NCI-H748 treated with DMSO at 0.1 percent for 48 hours (cell line): Measurements from ENCODE around the gene ASB16.

Source experiments
- DNase-seq: peaks from one replicate; lab custom pipeline; 2025; lab: John Stamatoyannopoulos, UW

ASB16 gene

GRCh38 chr17:44209786-44210341 lies 39.4 kb downstream of the ASB16 start:
- DNase-seq = no peak

- peak; percentile 63 for DNase-seq
These were observed 40.1 kb downstream of the ASB16 start for GRCh38 chr17:44210342-44211192.

GRCh38 chr17:44211281-44212265 lies 41.1 kb downstream of the ASB16 start:
- no peak for DNase-seq

GRCh38 chr17:44212507-44213402 lies 42.3 kb downstream of the ASB16 start:
- DNase-seq = no peak

GRCh38 chr17:44213403-44214229 lies 43.1 kb downstream of the ASB16 start:
- DNase-seq = no peak

GRCh38 chr17:44214230-44214494 lies 43.7 kb downstream of the ASB16 start:
- DNase-seq = no peak

- DNase-seq = no peak
These were observed 44.4 kb downstream of the ASB16 start for GRCh38 chr17:44214896-44215295.

GRCh38 chr17:44216173-44216572 lies 45.7 kb downstream of the ASB16 start:
- DNase-seq = no peak

GRCh38 chr17:44216694-44217093 lies 46.2 kb downstream of the ASB16 start:
- no peak for DNase-seq

- DNase-seq = no peak
These were observed 47.3 kb downstream of the ASB16 start for GRCh38 chr17:44217738-44218343.

- peak; percentile 69 for DNase-seq
These were observed 48.0 kb downstream of the ASB16 start for GRCh38 chr17:44218344-44219107.

- peak; percentile 17 for DNase-seq
These were observed 48.7 kb downstream of the ASB16 start for GRCh38 chr17:44219108-44219615.

GRCh38 chr17:44219616-44220212 lies 49.2 kb downstream of the ASB16 start, which contains the start of gene UBTF:
TSS of gene UBTF (minus strand) at chr17:44219675. CDS start at chr17:44218229, 1,446 bp downstream.
- DNase-seq = peak; percentile 44

- peak; percentile 15 for DNase-seq
These were observed 49.9 kb downstream of the ASB16 start for GRCh38 chr17:44220213-44221083.

- DNase-seq = peak; percentile 51
These were observed 50.8 kb downstream of the ASB16 start for GRCh38 chr17:44221084-44221861.

GRCh38 chr17:44221862-44222111 lies 51.3 kb downstream of the ASB16 start:
- DNase-seq = no peak
